ENCODE data around the gene PKDREJ. TPM values are rescaled to one million over a fixed set of nuclear protein-coding genes. Genes with fewer than 3 reads are reported as not detected.

The PKDREJ gene
- polyA plus RNA-seq, 1 donor from 2014 or later, result not detected

DNA sequence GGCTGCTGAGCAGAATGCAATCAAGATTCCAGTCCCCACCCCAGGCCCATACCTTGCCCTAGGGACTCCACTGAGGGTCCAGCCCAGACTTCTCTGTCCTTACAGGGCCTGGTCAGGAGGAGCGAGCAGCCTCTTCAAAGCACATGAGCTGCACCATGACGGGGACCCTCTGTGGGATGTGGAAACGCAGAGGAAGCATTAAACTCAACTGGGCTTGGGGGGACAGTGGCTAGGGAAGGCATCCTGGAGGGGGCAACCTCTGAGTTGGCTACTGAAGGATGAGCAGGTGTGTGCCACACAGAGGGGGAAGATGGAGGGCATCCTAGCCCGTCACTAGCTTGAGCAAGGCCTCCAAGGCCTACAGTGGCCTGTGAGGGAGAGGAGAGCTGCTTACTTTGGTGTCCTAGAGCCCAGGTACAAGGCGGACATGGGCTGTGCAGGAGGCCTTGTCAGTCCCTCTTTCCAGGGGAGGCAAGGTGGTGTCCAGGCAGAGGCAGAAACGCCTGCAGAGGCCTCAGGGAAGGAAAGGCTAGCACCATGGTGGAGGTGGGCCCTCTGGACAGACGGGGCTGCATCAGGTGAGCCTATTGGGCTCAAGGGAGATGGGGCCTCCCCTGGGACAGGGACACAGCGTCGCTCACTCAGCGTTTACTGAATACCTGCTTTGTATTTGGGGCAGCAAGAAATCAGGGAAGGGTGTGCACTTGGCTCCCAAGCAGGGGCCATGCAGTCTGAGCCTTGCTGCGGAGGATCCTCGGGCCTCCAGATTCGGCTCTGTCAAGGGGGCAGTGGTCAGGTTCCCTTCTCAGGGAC is 18.9 kb upstream of the PKDREJ start:
- no peaks in the 10 kb centered on the region for H3K79me2 ChIP-seq (replicated peaks; ENCODE audit: insufficient read depth, low read length)
- no peaks in the 10 kb centered on the region for H4K20me1 ChIP-seq (ENCODE audit: insufficient read depth)
- H3K27ac ChIP-seq (ENCODE audit: low read length), result no peak overlapping the region
- H3K9me3 ChIP-seq (ENCODE audit: low read length), result no peaks in the 10 kb centered on the region
- no peaks in the 10 kb centered on the region for H3K27me3 ChIP-seq (ENCODE audit: insufficient read depth, low read depth, low read length)
- no peak overlapping the region for H3K4me3 ChIP-seq (ENCODE audit: low read length)
- H3K9me2 ChIP-seq (ENCODE audit: insufficient read depth, low read length), result no peaks in the 10 kb centered on the region
- no peaks in the 10 kb centered on the region for H3K36me3 ChIP-seq (ENCODE audit: insufficient read depth, low read length)
- H3K9ac ChIP-seq (ENCODE audit: low read length), result no peak overlapping the region
- TF ChIP-seq EZH2 (IDR thresholded peaks at IDR 0.05; ENCODE audit: borderline replicate concordance, insufficient read depth, low read length, poor library complexity, severe bottlenecking) (no peak), SMC3 (conservative IDR thresholded peaks at IDR 0.05; ENCODE audit: poor library complexity) (no peak), EP300 (conservative IDR thresholded peaks at IDR 0.05; ENCODE audit: poor library complexity, severe bottlenecking) (no peak), MXI1 (conservative IDR thresholded peaks at IDR 0.05; ENCODE audit: poor library complexity, severe bottlenecking) (no peak), TAF1 (IDR thresholded peaks at IDR 0.05; ENCODE audit: low read depth) (no peak), RAD21 (conservative IDR thresholded peaks at IDR 0.05) (no peak), POLR2AphosphoS5 (IDR thresholded peaks at IDR 0.05) (no peak)
- TF ChIP-seq, protein P1, sequence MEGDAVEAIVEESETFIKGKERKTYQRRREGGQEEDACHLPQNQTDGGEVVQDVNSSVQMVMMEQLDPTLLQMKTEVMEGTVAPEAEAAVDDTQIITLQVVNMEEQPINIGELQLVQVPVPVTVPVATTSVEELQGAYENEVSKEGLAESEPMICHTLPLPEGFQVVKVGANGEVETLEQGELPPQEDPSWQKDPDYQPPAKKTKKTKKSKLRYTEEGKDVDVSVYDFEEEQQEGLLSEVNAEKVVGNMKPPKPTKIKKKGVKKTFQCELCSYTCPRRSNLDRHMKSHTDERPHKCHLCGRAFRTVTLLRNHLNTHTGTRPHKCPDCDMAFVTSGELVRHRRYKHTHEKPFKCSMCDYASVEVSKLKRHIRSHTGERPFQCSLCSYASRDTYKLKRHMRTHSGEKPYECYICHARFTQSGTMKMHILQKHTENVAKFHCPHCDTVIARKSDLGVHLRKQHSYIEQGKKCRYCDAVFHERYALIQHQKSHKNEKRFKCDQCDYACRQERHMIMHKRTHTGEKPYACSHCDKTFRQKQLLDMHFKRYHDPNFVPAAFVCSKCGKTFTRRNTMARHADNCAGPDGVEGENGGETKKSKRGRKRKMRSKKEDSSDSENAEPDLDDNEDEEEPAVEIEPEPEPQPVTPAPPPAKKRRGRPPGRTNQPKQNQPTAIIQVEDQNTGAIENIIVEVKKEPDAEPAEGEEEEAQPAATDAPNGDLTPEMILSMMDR (IDR thresholded peaks at IDR 0.05; ENCODE audit: poor library complexity, severe bottlenecking), result no peak
- TF ChIP-seq, protein P2, sequence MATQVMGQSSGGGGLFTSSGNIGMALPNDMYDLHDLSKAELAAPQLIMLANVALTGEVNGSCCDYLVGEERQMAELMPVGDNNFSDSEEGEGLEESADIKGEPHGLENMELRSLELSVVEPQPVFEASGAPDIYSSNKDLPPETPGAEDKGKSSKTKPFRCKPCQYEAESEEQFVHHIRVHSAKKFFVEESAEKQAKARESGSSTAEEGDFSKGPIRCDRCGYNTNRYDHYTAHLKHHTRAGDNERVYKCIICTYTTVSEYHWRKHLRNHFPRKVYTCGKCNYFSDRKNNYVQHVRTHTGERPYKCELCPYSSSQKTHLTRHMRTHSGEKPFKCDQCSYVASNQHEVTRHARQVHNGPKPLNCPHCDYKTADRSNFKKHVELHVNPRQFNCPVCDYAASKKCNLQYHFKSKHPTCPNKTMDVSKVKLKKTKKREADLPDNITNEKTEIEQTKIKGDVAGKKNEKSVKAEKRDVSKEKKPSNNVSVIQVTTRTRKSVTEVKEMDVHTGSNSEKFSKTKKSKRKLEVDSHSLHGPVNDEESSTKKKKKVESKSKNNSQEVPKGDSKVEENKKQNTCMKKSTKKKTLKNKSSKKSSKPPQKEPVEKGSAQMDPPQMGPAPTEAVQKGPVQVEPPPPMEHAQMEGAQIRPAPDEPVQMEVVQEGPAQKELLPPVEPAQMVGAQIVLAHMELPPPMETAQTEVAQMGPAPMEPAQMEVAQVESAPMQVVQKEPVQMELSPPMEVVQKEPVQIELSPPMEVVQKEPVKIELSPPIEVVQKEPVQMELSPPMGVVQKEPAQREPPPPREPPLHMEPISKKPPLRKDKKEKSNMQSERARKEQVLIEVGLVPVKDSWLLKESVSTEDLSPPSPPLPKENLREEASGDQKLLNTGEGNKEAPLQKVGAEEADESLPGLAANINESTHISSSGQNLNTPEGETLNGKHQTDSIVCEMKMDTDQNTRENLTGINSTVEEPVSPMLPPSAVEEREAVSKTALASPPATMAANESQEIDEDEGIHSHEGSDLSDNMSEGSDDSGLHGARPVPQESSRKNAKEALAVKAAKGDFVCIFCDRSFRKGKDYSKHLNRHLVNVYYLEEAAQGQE (IDR thresholded peaks at IDR 0.05; ENCODE audit: borderline replicate concordance), result no peak
- H3K4me2 ChIP-seq (ENCODE audit: low read length), result no peak overlapping the region
- no peaks in the 10 kb centered on the region for H3F3A ChIP-seq (ENCODE audit: insufficient read depth, low read length, poor library complexity, severe bottlenecking)
- H2AFZ ChIP-seq (ENCODE audit: low read depth, low read length), result no peak overlapping the region

DNA sequence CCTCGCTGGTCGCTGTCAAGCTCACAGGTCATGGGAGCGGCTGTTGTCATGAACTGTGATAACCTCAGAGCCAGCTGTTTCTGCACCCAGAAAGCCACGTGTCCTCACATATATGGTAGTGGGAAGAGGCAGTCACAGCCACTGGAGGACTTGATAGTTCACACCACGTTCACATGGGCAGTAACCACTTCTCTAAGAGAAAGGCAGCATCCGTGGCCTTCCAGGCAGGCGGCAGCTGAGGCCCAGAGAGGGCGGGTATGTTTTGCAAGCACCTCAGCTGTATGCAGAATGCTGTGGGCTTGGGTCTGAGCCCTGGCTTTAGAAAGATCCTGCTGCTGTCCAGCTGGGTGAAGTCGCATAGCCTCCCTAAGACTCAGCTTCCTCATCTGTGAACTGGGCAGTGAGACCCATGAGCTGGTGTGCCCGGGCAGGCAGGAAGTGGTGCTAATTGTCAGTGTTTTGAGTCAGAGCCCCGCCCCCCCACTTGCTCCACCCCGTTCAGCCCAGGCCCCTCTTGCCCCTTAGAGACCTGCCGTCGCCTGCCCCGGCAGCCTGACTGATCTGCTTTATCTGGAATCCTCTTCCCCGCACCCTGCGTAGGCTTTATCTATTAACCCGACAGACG is 18.0 kb upstream of the PKDREJ start:
- no peak overlapping the region for H3K4me3 ChIP-seq (ENCODE audit: low read length)
- H3K9me2 ChIP-seq (ENCODE audit: insufficient read depth, low read length), result no peaks in the 10 kb centered on the region
- no peak overlapping the region for H3K4me2 ChIP-seq (ENCODE audit: low read length)
- H3F3A ChIP-seq (ENCODE audit: insufficient read depth, low read length, poor library complexity, severe bottlenecking), result no peaks in the 10 kb centered on the region
- no peaks in the 10 kb centered on the region for H3K36me3 ChIP-seq (ENCODE audit: insufficient read depth, low read length)
- H3K27me3 ChIP-seq (ENCODE audit: insufficient read depth, low read depth, low read length), result no peaks in the 10 kb centered on the region
- H3K9ac ChIP-seq (ENCODE audit: low read length), result no peak overlapping the region
- no peaks in the 10 kb centered on the region for H3K79me2 ChIP-seq (replicated peaks; ENCODE audit: insufficient read depth, low read length)
- no peaks in the 10 kb centered on the region for H3K9me3 ChIP-seq (ENCODE audit: low read length)
- H2AFZ ChIP-seq (ENCODE audit: low read depth, low read length), result no peak overlapping the region
- H3K27ac ChIP-seq (ENCODE audit: low read length), result no peak overlapping the region
- no peak for TF ChIP-seq RAD21 (conservative IDR thresholded peaks at IDR 0.05)
- no peak for TF ChIP-seq POLR2AphosphoS5 (IDR thresholded peaks at IDR 0.05)
- no peak for TF ChIP-seq MXI1 (conservative IDR thresholded peaks at IDR 0.05; ENCODE audit: poor library complexity, severe bottlenecking)
- TF ChIP-seq, protein P1 (IDR thresholded peaks at IDR 0.05; ENCODE audit: poor library complexity, severe bottlenecking), result no peak
- no peak for TF ChIP-seq SMC3 (conservative IDR thresholded peaks at IDR 0.05; ENCODE audit: poor library complexity)
- TF ChIP-seq, protein P2 (IDR thresholded peaks at IDR 0.05; ENCODE audit: borderline replicate concordance), result no peak
- no peak for TF ChIP-seq TAF1 (IDR thresholded peaks at IDR 0.05; ENCODE audit: low read depth)
- TF ChIP-seq EP300 (conservative IDR thresholded peaks at IDR 0.05; ENCODE audit: poor library complexity, severe bottlenecking), result no peak
- no peak for TF ChIP-seq EZH2 (IDR thresholded peaks at IDR 0.05; ENCODE audit: borderline replicate concordance, insufficient read depth, low read length, poor library complexity, severe bottlenecking)
- H4K20me1 ChIP-seq (ENCODE audit: insufficient read depth), result no peaks in the 10 kb centered on the region
